Testis (tissue), 2 donors: ENCODE data around the gene FGB.

Source experiments
- CTCF ChIP-seq, 3 experiments: fragments of 450-650 bp in 2 of 3; fragments of 200-600 bp in 1 of 3; sonication (generic) in 1 of 3; IDR thresholded peaks; one replicate each; pipeline ENCODE4 v1.5.1; 2016 to 2019; ENCODE audit warnings: antibody characterized with exemption in 3 of 3, mild to moderate bottlenecking in 2 of 3, moderate library complexity in 1 of 3
- POLR2A ChIP-seq: fragments of 450-650 bp; IDR thresholded peaks from one replicate; pipeline ENCODE4 v1.6.1; 2017; ENCODE audit warnings: antibody characterized with exemption, mild to moderate bottlenecking, moderate library complexity

GRCh38 chr4:154589296-154590197 lies 26.7 kb downstream of the FGB start:
- TF ChIP-seq POLR2A (no peak), CTCF (IDR thresholded peaks at IDR 0.05) (no peak)
